HepG2 (cell line): ENCODE data around the gene NLRC5. TPM values are rescaled to one million over a fixed set of nuclear protein-coding genes. Genes with fewer than 3 reads are reported as not detected.

Experiments
- E2F5 ChIP-seq: sonication (generic); formaldehyde crosslinking; conservative IDR thresholded peaks from 2 replicates; pipeline ENCODE4 v1.4.0; 2020; ENCODE audit warnings: missing genetic modification reagents
- FOXA1 ChIP-seq, 2 experiments: fragments of 450-650 bp in 1 of 2; sonication (generic) in 1 of 2; formaldehyde crosslinking in 1 of 2; IDR thresholded peaks; 2 replicates each; pipeline versions ENCODE4 v1.4.0 to v1.6.1; 2016 to 2020; ENCODE audit warnings: missing genetic modification reagents in 1 of 2
- HNRNPLL ChIP-seq: fragments of 200-400 bp; formaldehyde crosslinking; IDR thresholded peaks from 2 replicates; pipeline ENCODE4 v1.6.1; 2017; ENCODE audit warnings: mild to moderate bottlenecking, low read depth, low read length; ENCODE audit not compliant: poor library complexity, severe bottlenecking
- MAZ ChIP-seq, 2 experiments: sonication (generic) in 1 of 2; formaldehyde crosslinking in 1 of 2; IDR thresholded peaks; 2 replicates each; pipeline versions ENCODE4 v1.5.0 to v1.6.1; 2012 to 2020; ENCODE audit warnings: low read depth in 2 of 2, mild to moderate bottlenecking in 2 of 2, borderline replicate concordance in 1 of 2, improper control_type of control experiment in 1 of 2, low read length in 1 of 2, missing genetic modification reagents in 1 of 2, moderate library complexity in 1 of 2
- NONO ChIP-seq, 2 experiments: fragments of 450-650 bp in 1 of 2; sonication (generic) in 1 of 2; formaldehyde crosslinking in 1 of 2; IDR thresholded peaks in 1 of 2; conservative IDR thresholded peaks in 1 of 2; 2 replicates each; pipeline versions ENCODE4 v1.6.1 to v1.8.0; 2017 to 2022; ENCODE audit warnings: mild to moderate bottlenecking in 1 of 2, missing genetic modification reagents in 1 of 2, moderate library complexity in 1 of 2
- POLR2AphosphoS5 ChIP-seq: IDR thresholded peaks from 2 replicates; pipeline ENCODE4 v1.6.1; 2012; ENCODE audit warnings: low read depth, low read length
- SOX13 ChIP-seq, 3 experiments: fragments of 450-650 bp in 1 of 3; sonication (generic) in 1 of 3; formaldehyde crosslinking in 1 of 3; IDR thresholded peaks in 2 of 3; conservative IDR thresholded peaks in 1 of 3; 2 replicates each; pipeline versions ENCODE4 v1.5.0 to v1.6.1; 2016 to 2020; ENCODE audit warnings: antibody characterized with exemption in 1 of 3, mild to moderate bottlenecking in 1 of 3, missing compliant biosample characterization in 1 of 3, missing genetic modification reagents in 1 of 3, moderate library complexity in 1 of 3
- ZBTB14 ChIP-seq: sonication (generic); formaldehyde crosslinking; IDR thresholded peaks from 2 replicates; pipeline ENCODE4 v1.4.0; 2020; ENCODE audit warnings: missing genetic modification reagents
- ZBTB3 ChIP-seq: sonication (generic); formaldehyde crosslinking; IDR thresholded peaks from 2 replicates; pipeline ENCODE4 v1.4.0; 2020; ENCODE audit warnings: low read depth, mild to moderate bottlenecking, moderate library complexity, missing genetic modification reagents, borderline replicate concordance
- ZNF572 ChIP-seq: sonication (generic); formaldehyde crosslinking; IDR thresholded peaks from 2 replicates; pipeline ENCODE4 v1.5.1; 2020; ENCODE audit warnings: mild to moderate bottlenecking, missing genetic modification reagents
- ZNF674 ChIP-seq: sonication (generic); formaldehyde crosslinking; IDR thresholded peaks from 2 replicates; pipeline ENCODE4 v1.5.0; 2020; ENCODE audit warnings: low read depth, mild to moderate bottlenecking, missing genetic modification reagents
- ZNF780A ChIP-seq: sonication (generic); formaldehyde crosslinking; IDR thresholded peaks from 2 replicates; pipeline ENCODE4 v1.8.0; 2022; ENCODE audit warnings: mild to moderate bottlenecking, missing genetic modification reagents, moderate library complexity
- polyA plus RNA-seq, 8 experiments: library from polyadenylated mRNA; depleted of rRNA in 3 of 8; stranded (reverse) in 7 of 8; unstranded in 1 of 8; fragments of >200 nt; fragmentation: Illumina TruSeq in 4 of 8; extraction: Trizol in 4 of 8; gene quantifications; 2 replicates each; pipeline versions ENCODE4 v1.2.1 to v1.2.3, GENCODE V29; 2011 to 2016; ENCODE audit warnings: low read depth in 4 of 8, missing spikeins in 1 of 8, mixed read lengths in 1 of 8; ENCODE audit not compliant: insufficient read depth in 1 of 8
- total RNA-seq, 5 experiments: library from RNA; depleted of rRNA; stranded (reverse); fragments of >200 nt; fragmentation: Illumina TruSeq; extraction: Trizol; gene quantifications; 2 replicates each; pipeline ENCODE4 v1.2.3, GENCODE V29; 2016; ENCODE audit warnings: low read depth in 1 of 5
- TF ChIP-seq, protein P1 (sequence below): sonication (generic); formaldehyde crosslinking; IDR thresholded peaks from 2 replicates; pipeline ENCODE4 v1.5.1; 2020; ENCODE audit warnings: missing genetic modification reagents, mild to moderate bottlenecking, borderline replicate concordance
- TF ChIP-seq, protein P2 (sequence below): sonication (generic); formaldehyde crosslinking; IDR thresholded peaks from 2 replicates; pipeline ENCODE4 v1.4.0; 2020; ENCODE audit warnings: missing genetic modification reagents, borderline replicate concordance
- TF ChIP-seq, protein P3 (sequence below): IDR thresholded peaks from 2 replicates; pipeline ENCODE4 v1.6.1; 2016; ENCODE audit warnings: missing compliant biosample characterization, missing genetic modification reagents, borderline replicate concordance
- TF ChIP-seq, protein P4 (sequence below): sonication (generic); formaldehyde crosslinking; IDR thresholded peaks from 2 replicates; pipeline ENCODE4 v1.8.1; 2023; ENCODE audit warnings: mild to moderate bottlenecking, missing genetic modification reagents
- TF ChIP-seq, protein P5 (sequence below): sonication (generic); formaldehyde crosslinking; IDR thresholded peaks from 2 replicates; pipeline ENCODE4 v1.5.0; 2020; ENCODE audit warnings: missing genetic modification reagents

The NLRC5 gene
- total and polyA plus RNA-seq, 2 of the 13 experiments (the other 11 are each of a cell fraction or from before 2014, with no cell fraction given), result 6.3 to 12.7 TPM

- TF ChIP-seq SOX13 (IDR thresholded peaks at IDR 0.05) (no peak), SOX13 (CRISPR knock-in tag; conservative IDR thresholded peaks at IDR 0.05 in 1 of 2, IDR thresholded peaks at IDR 0.05 in 1 of 2) (0 out of 4 replicates have a peak, but pooled peaks of 1 of the 2 experiments have one; percentile 24), FOXA1 (IDR thresholded peaks at IDR 0.05) (no peak), FOXA1 (CRISPR knock-in tag; IDR thresholded peaks at IDR 0.05) (no peak), ZNF572 (CRISPR knock-in tag) (no peak), MAZ (IDR thresholded peaks at IDR 0.05; ENCODE audit: borderline replicate concordance, low read depth, low read length) (no peak), MAZ (CRISPR knock-in tag; IDR thresholded peaks at IDR 0.05; ENCODE audit: low read depth) (peak; percentile 67), HNRNPLL (peak; percentile 88), NONO (IDR thresholded peaks at IDR 0.05) (no peak), NONO (CRISPR knock-in tag; conservative IDR thresholded peaks at IDR 0.05) (peak; percentile 57; the same call in 1 of the 2 replicates), ZBTB14 (CRISPR knock-in tag) (0 out of 2 replicates have a peak, but pooled peaks have one; percentile 37), ZNF780A (CRISPR knock-in tag) (no peak), ZBTB3 (no peak), E2F5 (CRISPR knock-in tag) (no peak), ZNF674 (CRISPR knock-in tag) (no peak), POLR2AphosphoS5 (no peak)
- TF ChIP-seq, protein P1, sequence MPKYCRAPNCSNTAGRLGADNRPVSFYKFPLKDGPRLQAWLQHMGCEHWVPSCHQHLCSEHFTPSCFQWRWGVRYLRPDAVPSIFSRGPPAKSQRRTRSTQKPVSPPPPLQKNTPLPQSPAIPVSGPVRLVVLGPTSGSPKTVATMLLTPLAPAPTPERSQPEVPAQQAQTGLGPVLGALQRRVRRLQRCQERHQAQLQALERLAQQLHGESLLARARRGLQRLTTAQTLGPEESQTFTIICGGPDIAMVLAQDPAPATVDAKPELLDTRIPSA (CRISPR knock-in tag), result no peak
- TF ChIP-seq, protein P2, sequence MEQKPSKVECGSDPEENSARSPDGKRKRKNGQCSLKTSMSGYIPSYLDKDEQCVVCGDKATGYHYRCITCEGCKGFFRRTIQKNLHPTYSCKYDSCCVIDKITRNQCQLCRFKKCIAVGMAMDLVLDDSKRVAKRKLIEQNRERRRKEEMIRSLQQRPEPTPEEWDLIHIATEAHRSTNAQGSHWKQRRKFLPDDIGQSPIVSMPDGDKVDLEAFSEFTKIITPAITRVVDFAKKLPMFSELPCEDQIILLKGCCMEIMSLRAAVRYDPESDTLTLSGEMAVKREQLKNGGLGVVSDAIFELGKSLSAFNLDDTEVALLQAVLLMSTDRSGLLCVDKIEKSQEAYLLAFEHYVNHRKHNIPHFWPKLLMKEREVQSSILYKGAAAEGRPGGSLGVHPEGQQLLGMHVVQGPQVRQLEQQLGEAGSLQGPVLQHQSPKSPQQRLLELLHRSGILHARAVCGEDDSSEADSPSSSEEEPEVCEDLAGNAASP (CRISPR knock-in tag), result peak; percentile 11; the same call in 1 of the 2 replicates
- TF ChIP-seq, protein P3, sequence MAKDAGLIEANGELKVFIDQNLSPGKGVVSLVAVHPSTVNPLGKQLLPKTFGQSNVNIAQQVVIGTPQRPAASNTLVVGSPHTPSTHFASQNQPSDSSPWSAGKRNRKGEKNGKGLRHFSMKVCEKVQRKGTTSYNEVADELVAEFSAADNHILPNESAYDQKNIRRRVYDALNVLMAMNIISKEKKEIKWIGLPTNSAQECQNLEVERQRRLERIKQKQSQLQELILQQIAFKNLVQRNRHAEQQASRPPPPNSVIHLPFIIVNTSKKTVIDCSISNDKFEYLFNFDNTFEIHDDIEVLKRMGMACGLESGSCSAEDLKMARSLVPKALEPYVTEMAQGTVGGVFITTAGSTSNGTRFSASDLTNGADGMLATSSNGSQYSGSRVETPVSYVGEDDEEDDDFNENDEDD (CRISPR knock-in tag), result peak; percentile 71; the same call in 1 of the 2 replicates
- TF ChIP-seq, protein P4, sequence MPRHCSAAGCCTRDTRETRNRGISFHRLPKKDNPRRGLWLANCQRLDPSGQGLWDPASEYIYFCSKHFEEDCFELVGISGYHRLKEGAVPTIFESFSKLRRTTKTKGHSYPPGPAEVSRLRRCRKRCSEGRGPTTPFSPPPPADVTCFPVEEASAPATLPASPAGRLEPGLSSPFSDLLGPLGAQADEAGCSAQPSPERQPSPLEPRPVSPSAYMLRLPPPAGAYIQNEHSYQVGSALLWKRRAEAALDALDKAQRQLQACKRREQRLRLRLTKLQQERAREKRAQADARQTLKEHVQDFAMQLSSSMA (CRISPR knock-in tag), result no peak
- TF ChIP-seq, protein P5, sequence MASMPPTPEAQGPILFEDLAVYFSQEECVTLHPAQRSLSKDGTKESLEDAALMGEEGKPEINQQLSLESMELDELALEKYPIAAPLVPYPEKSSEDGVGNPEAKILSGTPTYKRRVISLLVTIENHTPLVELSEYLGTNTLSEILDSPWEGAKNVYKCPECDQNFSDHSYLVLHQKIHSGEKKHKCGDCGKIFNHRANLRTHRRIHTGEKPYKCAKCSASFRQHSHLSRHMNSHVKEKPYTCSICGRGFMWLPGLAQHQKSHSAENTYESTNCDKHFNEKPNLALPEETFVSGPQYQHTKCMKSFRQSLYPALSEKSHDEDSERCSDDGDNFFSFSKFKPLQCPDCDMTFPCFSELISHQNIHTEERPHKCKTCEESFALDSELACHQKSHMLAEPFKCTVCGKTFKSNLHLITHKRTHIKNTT (CRISPR knock-in tag), result no peak
Measured at GRCh38 chr16:56988948-56989945, at the start of gene NLRC5 (continued).
